Tibial artery (tissue), 4 donors: Measurements from ENCODE around the gene NPS.

Source experiments
- DNase-seq, 2 donors: peaks; one replicate each; pipeline ENCODE4 v3.0.0-alpha.2; 2019
- H3K27ac ChIP-seq, 2 donors: fragments of 200-600 bp; sonication (generic) in 1 of 2; 1 replicate in 1 of 2; 2 replicates in 1 of 2; pipeline ENCODE4 v1.5.1; 2018 to 2019; ENCODE audit warnings: mild to moderate bottlenecking in 1 of 2
- H3K27me3 ChIP-seq, 2 donors: fragments of 200-600 bp; sonication (generic) in 1 of 2; one replicate each; pipeline versions ENCODE4 v1.5.1 to v1.6.0; 2016 to 2019
- H3K36me3 ChIP-seq, 3 donors: fragments of 200-600 bp; sonication (generic) in 2 of 3; one replicate each; pipeline ENCODE4 v1.5.1; 2016 to 2019; ENCODE audit warnings: mild to moderate bottlenecking in 2 of 3
- H3K4me1 ChIP-seq, 4 donors: fragments of 200-600 bp; sonication (generic) in 2 of 4; 1 replicate in 3 of 4; 2 replicates in 1 of 4; pipeline ENCODE4 v1.5.1; 2016 to 2019
- H3K4me3 ChIP-seq, 2 donors: fragments of 200-600 bp; sonication (generic) in 1 of 2; 1 replicate in 1 of 2; 2 replicates in 1 of 2; pipeline ENCODE4 v1.5.1; 2018 to 2019; ENCODE audit warnings: mild to moderate bottlenecking in 2 of 2
- H3K9me3 ChIP-seq, 3 donors: fragments of 200-600 bp; sonication (generic) in 1 of 3; one replicate each; pipeline ENCODE4 v1.5.1; 2016 to 2019
- CTCF ChIP-seq, 2 experiments: fragments of 200-600 bp in 1 of 2; fragments of 450-650 bp in 1 of 2; IDR thresholded peaks; one replicate each; pipeline ENCODE4 v1.5.1; 2017 to 2019; ENCODE audit warnings: antibody characterized with exemption in 2 of 2, mild to moderate bottlenecking in 1 of 2, moderate library complexity in 1 of 2
- intact Hi-C: fragments of 100-400 bp; cut with DNase I; formaldehyde crosslinking; loops from one replicate; pipeline ENCODE4 v1.15.0; 2023; ENCODE audit warnings: low total_unique reads

Gene NPS

GRCh38 chr10:127585519-127586023, 36.5 kb downstream of the NPS start:
- intact Hi-C loops, result no loop called here
- H3K9me3 ChIP-seq, result peaks cover 0 to 6% (median 0%) of the 10 kb centered on the region in 3 donors
- H3K27me3 ChIP-seq, result peaks cover 0 to 9% of the 10 kb centered on the region in 2 donors
- no peak for DNase-seq
- no peak overlapping the region for H3K4me3 ChIP-seq
- no peak overlapping the region for H3K27ac ChIP-seq
- H3K36me3 ChIP-seq, result no peaks in the 10 kb centered on the region
- no peaks in the 10 kb centered on the region for H3K4me1 ChIP-seq
- TF ChIP-seq CTCF (IDR thresholded peaks at IDR 0.05), result no peak

- DNase-seq, result no peak
- no peak for TF ChIP-seq CTCF (IDR thresholded peaks at IDR 0.05)
- intact Hi-C loops, result no loop called here
- H3K4me3 ChIP-seq, result no peak overlapping the region
- H3K27me3 ChIP-seq, result peaks cover 0 to 9% of the 10 kb centered on the region in 2 donors
- H3K9me3 ChIP-seq, result peaks cover 0 to 6% (median 0%) of the 10 kb centered on the region in 3 donors
- no peaks in the 10 kb centered on the region for H3K4me1 ChIP-seq
- H3K27ac ChIP-seq, result no peak overlapping the region
- H3K36me3 ChIP-seq, result no peaks in the 10 kb centered on the region
Measured at GRCh38 chr10:127587668-127588365, 38.7 kb downstream of the NPS start.

GRCh38 chr10:127592586-127592985, 43.5 kb downstream of the NPS start:
- Histone ChIP-seq H3K27ac (no peak overlapping the region), H3K4me1 (no peaks in the 10 kb centered on the region), H3K27me3 (peaks cover 0 to 3% of the 10 kb centered on the region in 2 donors), H3K4me3 (no peak overlapping the region), H3K9me3 (no peaks in the 10 kb centered on the region), H3K36me3 (no peaks in the 10 kb centered on the region)
- intact Hi-C loops, result no loop called here
- no peak for TF ChIP-seq CTCF (IDR thresholded peaks at IDR 0.05)
- DNase-seq, result no peak

GRCh38 chr10:127600479-127600878, 51.4 kb downstream of the NPS start:
- Histone ChIP-seq H3K27me3 (peaks cover 0 to 3% of the 10 kb centered on the region in 2 donors), H3K27ac (no peak overlapping the region), H3K36me3 (no peaks in the 10 kb centered on the region), H3K9me3 (no peaks in the 10 kb centered on the region), H3K4me3 (no peak overlapping the region), H3K4me1 (no peaks in the 10 kb centered on the region)
- intact Hi-C loops, result no loop called here
- no peak for DNase-seq
- no peak for TF ChIP-seq CTCF (IDR thresholded peaks at IDR 0.05)
